ENCODE data around the gene GRIK1.
"Not testable (repeated sequence)": the region's sequence is repeated elsewhere in the genome, so short reads cannot be mapped to it uniquely, and the experiment has no call there.

The GRIK1 gene

GRCh38 chr21:29939924-29940275 is at the start of gene GRIK1:
TSS of gene GRIK1 (minus strand) at chr21:29939996.
- no peak for DNase-seq (ENCODE audit: low spot score in 2 of 2)
- Mint-ChIP-seq H3K27ac (no peak within 1 kb of the TSS), H3K4me3 (no peak within 1 kb of the TSS), H3K4me1 (no peaks in the 10 kb centered on the region), H3K36me3 (no peaks in the 10 kb centered on the region), H3K9me3 (peaks cover 8% of the 10 kb centered on the region), H3K27me3 (peaks cover 6% of the 10 kb centered on the region)
- ATAC-seq (ENCODE audit: low read depth): no peak

GRCh38 chr21:29987762-29988161 is 48.0 kb upstream of the GRIK1 start:
- Mint-ChIP-seq H3K9me3 (peaks cover 4% of the 10 kb centered on the region), H3K4me1 (no peaks in the 10 kb centered on the region), H3K4me3 (no peak overlapping the region), H3K27ac (no peak overlapping the region), H3K27me3 (no peaks in the 10 kb centered on the region), H3K36me3 (no peaks in the 10 kb centered on the region)
- DNase-seq (ENCODE audit: low spot score in 2 of 2) (no peak), ATAC-seq (ENCODE audit: low read depth) (no peak)

- no peaks in the 10 kb centered on the region for H3K27me3 Mint-ChIP-seq
- no peak overlapping the region for H3K4me3 Mint-ChIP-seq
- DNase-seq (ENCODE audit: low spot score in 2 of 2) (no peak), ATAC-seq (ENCODE audit: low read depth) (no peak)
- no peak overlapping the region for H3K27ac Mint-ChIP-seq
- H3K4me1 Mint-ChIP-seq: no peaks in the 10 kb centered on the region
- H3K36me3 Mint-ChIP-seq: no peaks in the 10 kb centered on the region
- peaks cover 4% of the 10 kb centered on the region for H3K9me3 Mint-ChIP-seq
Measured at GRCh38 chr21:29985866-29986265, 46.1 kb upstream of the GRIK1 start.

GRCh38 chr21:29979043-29979442 is 39.2 kb upstream of the GRIK1 start:
- H3K36me3 Mint-ChIP-seq: no peaks in the 10 kb centered on the region
- no peak overlapping the region for H3K4me3 Mint-ChIP-seq
- no peak for DNase-seq (ENCODE audit: low spot score in 2 of 2)
- no peaks in the 10 kb centered on the region for H3K4me1 Mint-ChIP-seq
- no peak overlapping the region for H3K27ac Mint-ChIP-seq
- peaks cover 3% of the 10 kb centered on the region for H3K9me3 Mint-ChIP-seq
- no peak for ATAC-seq (ENCODE audit: low read depth)
- H3K27me3 Mint-ChIP-seq: no peaks in the 10 kb centered on the region

- no peak overlapping the region for H3K27ac Mint-ChIP-seq
- H3K9me3 Mint-ChIP-seq: peaks cover 3% of the 10 kb centered on the region
- no peak overlapping the region for H3K4me3 Mint-ChIP-seq
- DNase-seq (ENCODE audit: low spot score in 2 of 2) (no peak), ATAC-seq (ENCODE audit: low read depth) (no peak)
- no peaks in the 10 kb centered on the region for H3K4me1 Mint-ChIP-seq
- no peaks in the 10 kb centered on the region for H3K36me3 Mint-ChIP-seq
- H3K27me3 Mint-ChIP-seq: no peaks in the 10 kb centered on the region
Measured at GRCh38 chr21:29975776-29976175, 36.0 kb upstream of the GRIK1 start.

- H3K4me3 Mint-ChIP-seq: no peak overlapping the region
- H3K9me3 Mint-ChIP-seq: peaks cover 3% of the 10 kb centered on the region
- H3K27me3 Mint-ChIP-seq: no peaks in the 10 kb centered on the region
- H3K27ac Mint-ChIP-seq: no peak overlapping the region
- DNase-seq (ENCODE audit: low spot score in 2 of 2) (no peak), ATAC-seq (ENCODE audit: low read depth) (no peak)
- H3K4me1 Mint-ChIP-seq: no peaks in the 10 kb centered on the region
- H3K36me3 Mint-ChIP-seq: no peaks in the 10 kb centered on the region
Measured at GRCh38 chr21:29973258-29973657, 33.5 kb upstream of the GRIK1 start.

- H3K4me3 Mint-ChIP-seq: no peak overlapping the region
- H3K4me1 Mint-ChIP-seq: no peaks in the 10 kb centered on the region
- no peak for DNase-seq (ENCODE audit: low spot score in 2 of 2)
- peaks cover 3% of the 10 kb centered on the region for H3K9me3 Mint-ChIP-seq
- no peak for ATAC-seq (ENCODE audit: low read depth)
- no peaks in the 10 kb centered on the region for H3K27me3 Mint-ChIP-seq
- H3K27ac Mint-ChIP-seq: no peak overlapping the region
- no peaks in the 10 kb centered on the region for H3K36me3 Mint-ChIP-seq
Measured at GRCh38 chr21:29961291-29962027, 21.7 kb upstream of the GRIK1 start.

GRCh38 chr21:29958551-29958950 is 18.8 kb upstream of the GRIK1 start:
- DNase-seq (ENCODE audit: low spot score in 2 of 2): no peak
- H3K4me1 Mint-ChIP-seq: no peaks in the 10 kb centered on the region
- H3K4me3 Mint-ChIP-seq: no peak overlapping the region
- H3K9me3 Mint-ChIP-seq: peaks cover 3% of the 10 kb centered on the region
- no peaks in the 10 kb centered on the region for H3K27me3 Mint-ChIP-seq
- no peaks in the 10 kb centered on the region for H3K36me3 Mint-ChIP-seq
- no peak for ATAC-seq (ENCODE audit: low read depth)
- H3K27ac Mint-ChIP-seq: no peak overlapping the region

GRCh38 chr21:29958035-29958434 is 18.2 kb upstream of the GRIK1 start:
- not testable (repeated sequence) for H3K9me3 Mint-ChIP-seq; H3K4me3 Mint-ChIP-seq; H3K27ac Mint-ChIP-seq; H3K4me1 Mint-ChIP-seq; ATAC-seq (ENCODE audit: low read depth); H3K27me3 Mint-ChIP-seq; H3K36me3 Mint-ChIP-seq; DNase-seq (ENCODE audit: low spot score in 2 of 2)

GRCh38 chr21:29953690-29954089 is 13.9 kb upstream of the GRIK1 start:
- no peaks in the 10 kb centered on the region for H3K4me1 Mint-ChIP-seq
- peaks cover 4% of the 10 kb centered on the region for H3K27me3 Mint-ChIP-seq
- H3K9me3 Mint-ChIP-seq: peaks cover 2% of the 10 kb centered on the region
- DNase-seq (ENCODE audit: low spot score in 2 of 2): no peak
- H3K27ac Mint-ChIP-seq: no peak overlapping the region
- no peaks in the 10 kb centered on the region for H3K36me3 Mint-ChIP-seq
- ATAC-seq (ENCODE audit: low read depth): no peak
- no peak overlapping the region for H3K4me3 Mint-ChIP-seq

GRCh38 chr21:29953072-29953471 is 13.3 kb upstream of the GRIK1 start:
- no peak overlapping the region for H3K4me3 Mint-ChIP-seq

GRCh38 chr21:29951911-29952310 is 12.1 kb upstream of the GRIK1 start:
- DNase-seq (ENCODE audit: low spot score in 2 of 2): no peak
- Mint-ChIP-seq H3K9me3 (peaks cover 1% of the 10 kb centered on the region), H3K4me1 (no peaks in the 10 kb centered on the region), H3K4me3 (no peak overlapping the region), H3K27me3 (peaks cover 4% of the 10 kb centered on the region), H3K36me3 (no peaks in the 10 kb centered on the region), H3K27ac (no peak overlapping the region)
- no peak for ATAC-seq (ENCODE audit: low read depth)

More at GRCh38 chr21:29953072-29953471, 13.3 kb upstream of the GRIK1 start:
- no peaks in the 10 kb centered on the region for H3K4me1 Mint-ChIP-seq
- no peaks in the 10 kb centered on the region for H3K36me3 Mint-ChIP-seq
- peaks cover under 1% of the 10 kb centered on the region for H3K9me3 Mint-ChIP-seq
- H3K27ac Mint-ChIP-seq: no peak overlapping the region
- ATAC-seq (ENCODE audit: low read depth): no peak
- no peak for DNase-seq (ENCODE audit: low spot score in 2 of 2)
- peaks cover 4% of the 10 kb centered on the region for H3K27me3 Mint-ChIP-seq

GRCh38 chr21:29949991-29950390 is 10.2 kb upstream of the GRIK1 start:
- Mint-ChIP-seq H3K36me3 (no peaks in the 10 kb centered on the region), H3K4me1 (no peaks in the 10 kb centered on the region), H3K9me3 (peaks cover 1% of the 10 kb centered on the region), H3K27ac (no peak overlapping the region), H3K4me3 (no peak overlapping the region), H3K27me3 (peaks cover 4% of the 10 kb centered on the region)
- ATAC-seq (ENCODE audit: low read depth) (no peak), DNase-seq (ENCODE audit: low spot score in 2 of 2) (no peak)

- peaks cover 4% of the 10 kb centered on the region for H3K27me3 Mint-ChIP-seq
- no peak overlapping the region for H3K27ac Mint-ChIP-seq
- no peaks in the 10 kb centered on the region for H3K36me3 Mint-ChIP-seq
- no peak overlapping the region for H3K4me3 Mint-ChIP-seq
- ATAC-seq (ENCODE audit: low read depth) (no peak), DNase-seq (ENCODE audit: low spot score in 2 of 2) (no peak)
- no peaks in the 10 kb centered on the region for H3K4me1 Mint-ChIP-seq
- peaks cover 6% of the 10 kb centered on the region for H3K9me3 Mint-ChIP-seq
Measured at GRCh38 chr21:29947119-29947518, 7.3 kb upstream of the GRIK1 start.

GRCh38 chr21:29943885-29944284 is 4.1 kb upstream of the GRIK1 start:
- Mint-ChIP-seq H3K4me1 (no peaks in the 10 kb centered on the region), H3K4me3 (no peak overlapping the region), H3K27ac (no peak overlapping the region), H3K27me3 (peaks cover 6% of the 10 kb centered on the region), H3K9me3 (peaks cover 9% of the 10 kb centered on the region), H3K36me3 (no peaks in the 10 kb centered on the region)
- DNase-seq (ENCODE audit: low spot score in 2 of 2) (no peak), ATAC-seq (ENCODE audit: low read depth) (no peak)

Measured in memory B cell (primary cell).